Tibial nerve (tissue), 4 donors: ENCODE data around the gene CD300E.

ENCODE experiments used
- CTCF ChIP-seq, 5 experiments: fragments of 200-600 bp in 3 of 5; fragments of 450-650 bp in 2 of 5; sonication (generic) in 3 of 5; IDR thresholded peaks; one replicate each; pipeline ENCODE4 v1.5.1; 2016 to 2019; ENCODE audit warnings: antibody characterized with exemption in 5 of 5, mild to moderate bottlenecking in 3 of 5, moderate library complexity in 2 of 5
- EP300 ChIP-seq, 2 donors: sonication (generic); formaldehyde crosslinking; IDR thresholded peaks; one replicate each; pipeline ENCODE4 v1.6.1; 2017; ENCODE audit warnings: antibody characterized with exemption in 2 of 2, mild to moderate bottlenecking in 1 of 2
- POLR2A ChIP-seq, 2 donors: fragments of 450-650 bp; IDR thresholded peaks; one replicate each; pipeline ENCODE4 v1.6.1; 2017; ENCODE audit warnings: antibody characterized with exemption in 2 of 2, mild to moderate bottlenecking in 2 of 2, moderate library complexity in 2 of 2

GRCh38 chr17:74619077-74619673, 4.4 kb downstream of the CD300E start:
- no peak for TF ChIP-seq CTCF (IDR thresholded peaks at IDR 0.05)
- no peak for TF ChIP-seq POLR2A (IDR thresholded peaks at IDR 0.05)
- no peak for TF ChIP-seq EP300 (IDR thresholded peaks at IDR 0.05)
